Fibroblast of skin of left biceps (primary cell): Measurements from ENCODE around the gene KCTD11.
"Not testable (repeated sequence)": the region's sequence is repeated elsewhere in the genome, so short reads cannot be mapped to it uniquely, and the experiment has no call there.

ENCODE experiments used
- DNase-seq, 2 experiments: peaks; one replicate each; pipeline ENCODE4 v3.0.0-alpha.2; 2013; ENCODE audit warnings: low read depth in 2 of 2

Gene KCTD11

GRCh38 chr17:7322520-7323194 is 29.3 kb upstream of the KCTD11 start:
- DNase-seq = no peak

- DNase-seq = no peak
These were observed 28.1 kb upstream of the KCTD11 start for GRCh38 chr17:7323731-7324437.

GRCh38 chr17:7324438-7324779 is 27.6 kb upstream of the KCTD11 start:
- DNase-seq = no peak

- no peak for DNase-seq
These were observed 26.9 kb upstream of the KCTD11 start for GRCh38 chr17:7325031-7325528.

- no peak for DNase-seq
These were observed 25.8 kb upstream of the KCTD11 start for GRCh38 chr17:7326186-7326585.

GRCh38 chr17:7327056-7327455 is 24.9 kb upstream of the KCTD11 start:
- DNase-seq = no peak

- DNase-seq = no peak
These were observed 24.5 kb upstream of the KCTD11 start for GRCh38 chr17:7327501-7327900.

- no peak for DNase-seq
These were observed 24.0 kb upstream of the KCTD11 start for GRCh38 chr17:7328009-7328408.

GRCh38 chr17:7328840-7329373 is 23.1 kb upstream of the KCTD11 start, which contains the start of gene NEURL4:
Gene NEURL4 (minus strand): TSS chr17:7329335. CDS start chr17:7329312, 23 bp downstream.
- no peak for DNase-seq

GRCh38 chr17:7329374-7329996 is 22.5 kb upstream of the KCTD11 start:
- peak; percentile 98 for DNase-seq

- peak in 1 of 2 experiments; percentile 45 for DNase-seq
These were observed 21.8 kb upstream of the KCTD11 start for GRCh38 chr17:7329997-7330637.

GRCh38 chr17:7330638-7331015 is 21.3 kb upstream of the KCTD11 start:
- no peak for DNase-seq

GRCh38 chr17:7332111-7332510 is 19.9 kb upstream of the KCTD11 start:
- DNase-seq = no peak

GRCh38 chr17:7332600-7333069 is 19.3 kb upstream of the KCTD11 start:
- not testable (repeated sequence) for DNase-seq

GRCh38 chr17:7334938-7335538 is 16.9 kb upstream of the KCTD11 start:
- no peak for DNase-seq

- DNase-seq = not testable (repeated sequence)
These were observed 16.2 kb upstream of the KCTD11 start for GRCh38 chr17:7335765-7336164.

GRCh38 chr17:7336240-7337175 is 15.5 kb upstream of the KCTD11 start, which contains the start of gene ACAP1:
Gene ACAP1 (plus strand): TSS chr17:7336529. CDS start chr17:7336735, 206 bp downstream.
- DNase-seq = no peak

- not testable (repeated sequence) for DNase-seq
These were observed 14.4 kb upstream of the KCTD11 start for GRCh38 chr17:7337600-7337999.

- no peak for DNase-seq
These were observed 11.8 kb upstream of the KCTD11 start for GRCh38 chr17:7340179-7340578.

- DNase-seq = no peak
These were observed 10.1 kb upstream of the KCTD11 start for GRCh38 chr17:7341842-7342241.
